Liver (tissue), 9 donors: ENCODE results near the gene KHK. TPM values are rescaled to one million over a fixed set of nuclear protein-coding genes. Genes with fewer than 3 reads are reported as not detected.

ENCODE experiments used
- DNase-seq: peaks from one replicate; pipeline ENCODE4 v3.0.0-alpha.2; 2017; ENCODE audit warnings: low spot score
- H3K27ac ChIP-seq, 2 donors: one replicate each; pipeline ENCODE4 v1.7.0; 2013; ENCODE audit warnings: inconsistent platforms in 2 of 2, low read length in 2 of 2, control low read depth in 1 of 2, low read depth in 1 of 2, mild to moderate bottlenecking in 1 of 2
- H3K27me3 ChIP-seq, 4 donors: one replicate each; pipeline versions ENCODE4 v1.6.1 to v1.7.0; 2013; ENCODE audit warnings: low read length in 3 of 4, inconsistent platforms in 1 of 4, mild to moderate bottlenecking in 1 of 4, moderate library complexity in 1 of 4; ENCODE audit not compliant: control insufficient read depth in 4 of 4, insufficient read depth in 4 of 4
- H3K36me3 ChIP-seq, 4 donors: one replicate each; pipeline versions ENCODE4 v1.6.1 to v1.7.0; 2013; ENCODE audit warnings: low read length in 3 of 4, mild to moderate bottlenecking in 3 of 4, low read depth in 1 of 4, moderate library complexity in 1 of 4; ENCODE audit not compliant: control insufficient read depth in 4 of 4, insufficient read depth in 3 of 4
- H3K4me1 ChIP-seq, 4 donors: one replicate each; pipeline versions ENCODE4 v1.6.1 to v1.7.0; 2013; ENCODE audit warnings: low read length in 3 of 4, mild to moderate bottlenecking in 3 of 4, moderate library complexity in 1 of 4; ENCODE audit not compliant: control insufficient read depth in 4 of 4, insufficient read depth in 4 of 4
- H3K4me3 ChIP-seq, 3 donors: one replicate each; pipeline versions ENCODE4 v1.6.1 to v1.7.0; 2013; ENCODE audit warnings: low read length in 3 of 3, control low read depth in 1 of 3, low read depth in 1 of 3, mild to moderate bottlenecking in 1 of 3
- H3K9ac ChIP-seq, 2 donors: one replicate each; pipeline ENCODE4 v1.7.0; 2013; ENCODE audit warnings: low read length in 2 of 2, mild to moderate bottlenecking in 2 of 2, moderate library complexity in 2 of 2, control low read depth in 1 of 2, low read depth in 1 of 2
- H3K9me3 ChIP-seq, 4 donors: one replicate each; pipeline versions ENCODE4 v1.6.1 to v1.7.0; 2013; ENCODE audit warnings: low read length in 3 of 4; ENCODE audit not compliant: control insufficient read depth in 4 of 4
- ATF3 ChIP-seq: IDR thresholded peaks from 2 replicates; pipeline ENCODE4 v1.6.1; 2016; ENCODE audit warnings: antibody characterized with exemption
- CTCF ChIP-seq: fragments of 150-350 bp; IDR thresholded peaks from 2 replicates; pipeline ENCODE4 v1.5.1; 2017; ENCODE audit warnings: improper control_type of control experiment, low read depth, low read length; ENCODE audit not compliant: missing input control
- EGR1 ChIP-seq, 2 donors: IDR thresholded peaks; 2 replicates each; pipeline ENCODE4 v1.6.1; 2016 to 2018; ENCODE audit warnings: antibody characterized with exemption in 2 of 2, low read depth in 2 of 2
- FOXA1 ChIP-seq: IDR thresholded peaks from 2 replicates; pipeline ENCODE4 v1.6.1; 2016; ENCODE audit warnings: antibody characterized with exemption
- GABPA ChIP-seq, 2 donors: IDR thresholded peaks in 1 of 2; conservative IDR thresholded peaks in 1 of 2; 2 replicates each; pipeline ENCODE4 v1.6.1; 2016; ENCODE audit warnings: antibody characterized with exemption in 2 of 2, mild to moderate bottlenecking in 1 of 2, moderate library complexity in 1 of 2
- HNF4A ChIP-seq, 2 donors: conservative IDR thresholded peaks; 2 replicates each; pipeline ENCODE4 v1.6.1; 2016; ENCODE audit warnings: antibody characterized with exemption in 2 of 2, mild to moderate bottlenecking in 2 of 2
- HNF4G ChIP-seq: IDR thresholded peaks from 2 replicates; pipeline ENCODE4 v1.6.1; 2016; ENCODE audit warnings: antibody characterized with exemption
- MAX ChIP-seq: IDR thresholded peaks from 2 replicates; pipeline ENCODE4 v1.6.1; 2016; ENCODE audit warnings: antibody characterized with exemption
- NR2F2 ChIP-seq: IDR thresholded peaks from 2 replicates; pipeline ENCODE4 v1.6.1; 2016; ENCODE audit warnings: antibody characterized with exemption
- RAD21 ChIP-seq, 2 donors: IDR thresholded peaks; 2 replicates each; pipeline ENCODE4 v1.6.1; 2016; ENCODE audit warnings: antibody characterized with exemption in 2 of 2, mild to moderate bottlenecking in 2 of 2
- REST ChIP-seq: IDR thresholded peaks from 2 replicates; pipeline ENCODE4 v1.6.1; 2016; ENCODE audit warnings: antibody characterized with exemption, mild to moderate bottlenecking
- RXRA ChIP-seq, 2 donors: IDR thresholded peaks; 2 replicates each; pipeline ENCODE4 v1.6.1; 2017 to 2018; ENCODE audit warnings: antibody characterized with exemption in 2 of 2, mild to moderate bottlenecking in 1 of 2
- SP1 ChIP-seq: IDR thresholded peaks from 2 replicates; pipeline ENCODE4 v1.6.1; 2018; ENCODE audit warnings: antibody characterized with exemption, mild to moderate bottlenecking
- TAF1 ChIP-seq: conservative IDR thresholded peaks from 2 replicates; pipeline ENCODE4 v1.6.1; 2016; ENCODE audit warnings: antibody characterized with exemption, mild to moderate bottlenecking
- ZBTB33 ChIP-seq: IDR thresholded peaks from 2 replicates; pipeline ENCODE4 v1.6.1; 2016; ENCODE audit warnings: antibody characterized with exemption
- WGBS: extraction: QIAGEN DNeasy Blood & Tissue Kit; methylation state at CpG from one replicate; pipeline ENCODE4 v1.1.7; 2013; 5-methylcytosine and 5-hydroxymethylcytosine counted together
- polyA plus RNA-seq, 2 donors: library from polyadenylated mRNA; stranded (reverse) in 1 of 2; unstranded in 1 of 2; fragments of 200-250 nt in 1 of 2; fragments of >200 nt in 1 of 2; fragmentation: Nextera tagmentation in 1 of 2; extraction: Ambion mirVana in 1 of 2; gene quantifications; one replicate each; pipeline versions ENCODE4 v1.2.1 to v1.2.3, GENCODE V29; 2013 to 2015
- total RNA-seq, 2 donors: library from RNA; depleted of rRNA; stranded (reverse); fragments of >200 nt; gene quantifications; one replicate each; pipeline ENCODE4 v1.2.3, GENCODE V29; 2014
- donor health status: healthy.
- donor health status: healthy.
- donor health status: healthy.
- donor health status: healthy.
- donor health status: healthy.

Gene KHK
- total and polyA plus RNA-seq, 4 donors: 26.1 to 462 (median 188) TPM

- TF ChIP-seq CTCF (no peak), EGR1 (IDR thresholded peaks at IDR 0.05; ENCODE audit: low read depth in 2 of 2) (no peak), RXRA (IDR thresholded peaks at IDR 0.05) (no peak), GABPA (IDR thresholded peaks at IDR 0.05 in 1 of 2, conservative IDR thresholded peaks at IDR 0.05 in 1 of 2) (no peak), ATF3 (no peak), FOXA1 (no peak)
These were observed 2.9 kb upstream of the KHK start (continued) for GRCh38 chr2:27083410-27084296.

- H3K27ac ChIP-seq: no peak overlapping the region
These were observed 2.1 kb upstream of the KHK start for GRCh38 chr2:27084297-27085061.

More at GRCh38 chr2:27084297-27085061, 2.1 kb upstream of the KHK start:
- 86% methylated on average over 6 of the region's 6 CpGs for WGBS
- no peak overlapping the region for H3K4me3 ChIP-seq
- H3K4me1 ChIP-seq: peaks cover 9 to 63% (median 31%) of the 10 kb centered on the region in 4 donors
- H3K9ac ChIP-seq: no peak overlapping the region
- H3K27me3 ChIP-seq: no peaks in the 10 kb centered on the region
- no peaks in the 10 kb centered on the region for H3K36me3 ChIP-seq
- no peak for TF ChIP-seq HNF4A (conservative IDR thresholded peaks at IDR 0.05)
- no peak for TF ChIP-seq GABPA (IDR thresholded peaks at IDR 0.05 in 1 of 2, conservative IDR thresholded peaks at IDR 0.05 in 1 of 2)
- TF ChIP-seq HNF4G: no peak
- no peak for TF ChIP-seq TAF1
- TF ChIP-seq FOXA1: no peak
- no peak for TF ChIP-seq EGR1 (IDR thresholded peaks at IDR 0.05; ENCODE audit: low read depth in 2 of 2)
- TF ChIP-seq MAX: no peak
- no peak for TF ChIP-seq SP1
- no peak for TF ChIP-seq NR2F2
- TF ChIP-seq REST: no peak
- TF ChIP-seq RAD21 (IDR thresholded peaks at IDR 0.05): no peak
- TF ChIP-seq ZBTB33: no peak
- H3K9me3 ChIP-seq: no peaks in the 10 kb centered on the region
- no peak for DNase-seq
